ENCODE results near the gene RUBCNL. TPM values are rescaled to one million over a fixed set of nuclear protein-coding genes. Genes with fewer than 3 reads are reported as not detected.

The RUBCNL gene
- total and polyA plus RNA-seq, 2 of the 8 experiments (the other 6 are each of a cell fraction or from before 2014, with no cell fraction given), result 2.6 to 4.9 TPM

DNA sequence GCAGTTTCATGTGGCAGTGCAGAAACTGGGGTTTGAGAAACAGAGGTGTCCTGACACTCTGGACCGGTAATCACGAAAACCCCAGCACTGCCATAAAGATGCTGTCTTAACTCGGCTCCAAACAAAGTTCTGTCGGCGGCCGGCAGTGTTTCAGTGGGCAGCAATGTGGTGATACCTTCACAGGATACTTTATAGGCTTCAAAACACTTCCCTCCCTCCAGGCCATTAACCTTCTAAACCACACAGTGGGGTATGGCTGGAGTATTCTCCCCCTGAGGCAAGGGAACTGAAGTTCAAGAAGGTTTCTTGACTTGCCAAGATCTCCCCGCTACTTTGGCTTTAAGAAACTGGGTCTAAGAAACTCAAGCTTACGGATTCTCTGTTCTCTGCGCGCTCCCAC is 1.1 kb downstream of the RUBCNL start:
- H2BK120ac ChIP-seq (replicated peaks; ENCODE audit: low read depth, low read length), result no peak overlapping the region
- H3K18ac ChIP-seq (ENCODE audit: extremely low read depth, low read length), result no peak overlapping the region
- no peak overlapping the region for H3K27ac ChIP-seq (ENCODE audit: low read depth, low read length)
- H3K36me3 ChIP-seq (ENCODE audit: control insufficient read depth in 2 of 4, insufficient read depth in 4 of 4, low read length in 3 of 4), result no peaks in the 10 kb centered on the region
- 40% methylated on average over 10 of the region's 10 CpGs; no CpG with 5 or more reads in 1 of the 2 experiments for WGBS, 2 experiments (ENCODE audit: extremely low coverage in 1 of 2, insufficient coverage in 1 of 2, insufficient read length in 1 of 2, insufficient replicate concordance in 2 of 2, low coverage in 1 of 2, low lambda C conversion rate in 2 of 2, missing lambda C conversion rate in 1 of 2)
- no peak overlapping the region for H3K9ac ChIP-seq (replicated peaks in 1 of 4; ENCODE audit: extremely low read depth in 1 of 4, low read depth in 3 of 4, low read length in 3 of 4)
- FAIRE-seq (no peak), DNase-seq (ENCODE audit: low read depth in 1 of 2, low spot score in 2 of 2) (no peak)
- no peak overlapping the region for H2BK5ac ChIP-seq (ENCODE audit: low read depth, low read length)
- TF ChIP-seq TCF12 (IDR thresholded peaks at IDR 0.05; ENCODE audit: low read depth, low read length), result no peak
- no peak for TF ChIP-seq SUZ12 (IDR thresholded peaks at IDR 0.05; ENCODE audit: low read length)
- TF ChIP-seq TBP (IDR thresholded peaks at IDR 0.05; ENCODE audit: low read depth, low read length), result no peak
- H3K4me1 ChIP-seq (replicated peaks in 1 of 4; ENCODE audit: control insufficient read depth in 3 of 4, insufficient read depth in 4 of 4, low read length in 3 of 4), result peaks cover 2 to 18% (median 8%) of the 10 kb centered on the region in 4 experiments; a peak in 5 of 7 replicates
- ChIA-PET POLR2A (ENCODE audit: partially characterized antibody) (no interaction called here), CTCF (ENCODE audit: partially characterized antibody) (interaction anchor here (1.0 kb wide), 1 partner anchor 31 kb away, joined by 3 read pairs; no protein-coding TSS in a partner anchor)
- no peak overlapping the region for H3K14ac ChIP-seq (ENCODE audit: insufficient read length)
- no peak overlapping the region for H2AFZ ChIP-seq (ENCODE audit: low read length)
- H2BK12ac ChIP-seq (ENCODE audit: low read depth, low read length), result no peak overlapping the region
- H3K27me3 ChIP-seq (replicated peaks in 1 of 4; ENCODE audit: control insufficient read depth in 3 of 4, extremely low read depth in 1 of 4, insufficient read depth in 3 of 4, low read length in 3 of 4), result peaks cover 5 to 29% (median 24%) of the 10 kb centered on the region in 4 experiments
- H2AK5ac ChIP-seq (ENCODE audit: low read depth, low read length), result no peak overlapping the region
- H3K56ac ChIP-seq (replicated peaks; ENCODE audit: insufficient read length, low read depth, low read length), result no peak overlapping the region
- H3K79me1 ChIP-seq (ENCODE audit: low read depth, low read length), result no peaks in the 10 kb centered on the region
- no peak overlapping the region for H4K8ac ChIP-seq (ENCODE audit: extremely low read depth, insufficient read depth, low read length)
- H2BK20ac ChIP-seq (ENCODE audit: low read length), result no peak overlapping the region
- no peak overlapping the region for H4K5ac ChIP-seq (ENCODE audit: insufficient read length, low read depth, low read length)
- H3K4me2 ChIP-seq (ENCODE audit: insufficient read depth in 1 of 2, low read depth in 2 of 2, low read length in 2 of 2), result peak overlapping the region; percentile 58 to 98
- no peak overlapping the region for H4K91ac ChIP-seq (replicated peaks; ENCODE audit: insufficient read length, low read length)
- no peak overlapping the region for H2BK15ac ChIP-seq (ENCODE audit: low read length)
- peak overlapping the region in 3 of 4 experiments; percentile 75 to 82 (median 80); a peak in 5 of 8 replicates for H3K4me3 ChIP-seq (ENCODE audit: extremely low read depth in 1 of 4, insufficient read depth in 2 of 4, low read depth in 3 of 4, low read length in 4 of 4)
- no peaks in the 10 kb centered on the region for H3K79me2 ChIP-seq (ENCODE audit: control insufficient read depth in 1 of 2, insufficient read depth in 2 of 2, low read length in 2 of 2)
- H3K4ac ChIP-seq (replicated peaks; ENCODE audit: insufficient read length, low read depth, low read length), result no peak overlapping the region
- H3K23ac ChIP-seq (ENCODE audit: insufficient read length), result no peak overlapping the region
- peaks cover 0 to 1% of the 10 kb centered on the region in 2 experiments for H4K20me1 ChIP-seq (replicated peaks in 1 of 2; ENCODE audit: control insufficient read depth in 1 of 2, insufficient read depth in 2 of 2, low read length in 2 of 2)
- H3K9me3 ChIP-seq (ENCODE audit: insufficient read depth in 2 of 2, low read depth in 1 of 2, low read length in 1 of 2), result no peaks in the 10 kb centered on the region
- H3K23me2 ChIP-seq (ENCODE audit: low read depth, low read length), result peaks cover 11% of the 10 kb centered on the region

Data from H1 (cell line).